DMS153 treated with DMSO at 0.1 percent for 48 hours (cell line): ENCODE measurements around the gene FYN.

Experiments
- DNase-seq: peaks from one replicate; lab custom pipeline; 2025; ENCODE audit not compliant: unreplicated experiment; lab: John Stamatoyannopoulos, UW

Gene FYN

DNA sequence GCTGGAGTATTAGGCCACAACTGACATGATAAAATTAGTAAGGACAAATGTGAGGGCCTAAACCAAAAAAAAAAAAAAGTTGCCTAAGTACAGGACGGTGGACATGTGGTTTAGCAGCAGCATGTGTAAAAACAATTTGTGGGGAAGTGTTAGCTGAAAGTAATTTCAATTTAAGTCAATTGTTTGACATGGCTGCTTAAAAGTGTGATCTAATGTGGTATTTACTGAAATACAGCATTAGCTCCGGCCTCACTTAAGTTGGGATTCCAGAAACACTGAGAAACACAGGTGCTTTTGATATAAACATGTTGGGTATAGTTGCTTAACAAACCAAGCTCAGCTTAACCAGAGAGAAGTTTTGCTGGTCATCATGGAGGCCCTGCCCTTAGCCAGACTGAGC lies 119.7 kb downstream of the FYN start:
- no peak for DNase-seq

- no peak for DNase-seq
Observed at GRCh38 chr6:111752476-111752875, 120.8 kb downstream of the FYN start.

DNA sequence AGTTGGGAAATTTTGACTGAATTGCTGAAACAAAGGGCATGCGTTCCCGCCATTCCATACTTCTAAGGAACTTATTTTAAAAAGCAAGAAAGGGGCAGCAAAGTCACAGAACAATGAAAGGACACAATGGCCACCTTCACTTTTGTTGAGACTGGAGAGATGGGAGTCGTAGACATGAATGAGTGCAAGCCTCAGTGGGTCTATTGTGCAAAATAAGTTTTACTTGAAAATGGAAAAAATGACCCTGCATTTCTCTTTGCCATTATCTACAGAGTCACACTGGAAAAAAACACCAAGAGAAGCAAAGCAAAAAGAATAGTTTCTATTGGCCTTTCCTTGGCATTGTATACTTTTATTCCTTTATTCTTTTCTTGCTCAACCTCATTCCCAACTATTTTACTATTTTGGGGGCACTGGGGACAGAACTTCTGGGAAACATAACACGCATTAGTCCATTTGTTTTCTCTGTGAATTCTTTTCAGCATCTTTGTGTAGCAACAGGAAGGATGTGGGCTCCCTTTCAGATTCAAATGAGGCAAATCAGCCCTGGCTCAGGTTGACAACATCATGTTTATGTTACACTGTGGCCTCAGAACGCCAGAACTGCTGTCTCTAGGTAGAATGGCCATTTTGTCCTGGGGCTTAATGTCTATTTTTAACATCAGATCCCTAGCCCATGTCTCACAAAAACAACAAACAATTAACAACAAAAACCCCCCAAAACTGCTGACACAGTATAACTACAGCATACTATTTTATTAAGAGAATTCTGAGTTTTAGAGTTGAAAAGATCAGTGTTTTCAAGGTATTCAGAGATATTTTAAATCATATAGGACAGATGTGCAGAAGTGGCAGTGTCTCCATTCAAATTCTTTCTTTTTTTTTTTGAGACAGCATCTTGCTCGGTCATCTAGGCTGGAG lies 122.2 kb downstream of the FYN start:
- no peak for DNase-seq

DNA sequence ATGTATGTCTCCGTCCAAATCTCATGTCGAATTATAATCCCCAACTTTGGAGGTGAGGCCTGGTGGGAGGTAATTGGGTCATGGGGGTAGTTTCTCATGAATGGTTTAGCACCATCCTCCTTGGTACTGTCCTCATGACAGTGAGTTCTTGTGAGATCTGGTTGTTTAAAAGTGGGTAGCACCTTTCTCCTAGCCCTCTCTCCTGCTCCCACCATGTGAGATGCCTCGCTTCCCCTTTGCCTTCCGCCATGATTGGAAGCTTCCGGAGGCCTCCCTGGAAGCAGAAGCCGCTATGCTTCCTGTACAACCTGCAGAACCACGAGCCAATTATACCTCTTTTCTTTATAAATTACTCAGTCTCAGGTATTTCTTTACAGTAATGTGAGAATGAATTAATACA lies 123.1 kb downstream of the FYN start:
- no peak for DNase-seq

DNA sequence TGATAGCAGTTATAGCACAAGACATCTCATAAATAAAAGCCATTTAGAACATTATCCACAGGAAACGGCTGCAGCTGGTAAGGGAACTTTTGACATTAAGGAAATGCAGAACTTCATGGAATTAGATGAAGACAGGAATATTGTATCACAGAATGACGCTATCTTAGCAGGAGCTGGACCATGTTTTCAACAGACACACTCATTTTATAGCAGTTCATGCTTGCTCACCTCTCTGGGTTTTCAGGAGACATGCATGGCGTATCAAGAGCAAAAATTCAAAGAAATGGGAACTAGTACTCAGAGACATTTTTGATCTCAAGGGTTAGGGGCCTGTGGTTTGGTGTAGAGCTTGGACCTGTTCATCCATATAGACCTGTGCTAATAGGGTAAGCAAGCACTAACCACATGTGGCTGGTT lies 125.0 kb downstream of the FYN start:
- no peak for DNase-seq

DNA sequence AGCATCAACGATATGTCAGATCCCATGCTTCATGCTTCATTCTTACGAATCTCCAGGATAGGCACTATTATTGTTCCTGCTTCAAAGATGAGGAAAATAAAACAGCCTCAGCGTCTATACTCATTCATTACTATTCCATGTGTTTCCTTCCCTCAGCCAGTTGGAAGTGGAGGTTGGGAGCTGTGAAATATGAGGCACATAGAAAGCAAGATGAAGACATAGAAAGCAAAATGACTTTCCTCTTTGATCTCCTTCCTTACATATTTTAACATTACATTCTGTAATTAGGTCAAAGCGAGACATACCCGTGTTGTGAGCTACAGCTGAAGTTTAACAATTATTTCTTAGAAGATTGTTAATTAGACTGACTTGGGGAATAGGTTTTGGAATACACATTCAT lies 125.4 kb downstream of the FYN start:
- no peak for DNase-seq

- DNase-seq: no peak
Observed at GRCh38 chr6:111747396-111747795, 125.9 kb downstream of the FYN start.

GRCh38 chr6:111746983-111747382 lies 126.3 kb downstream of the FYN start:
- DNase-seq: no peak

DNA sequence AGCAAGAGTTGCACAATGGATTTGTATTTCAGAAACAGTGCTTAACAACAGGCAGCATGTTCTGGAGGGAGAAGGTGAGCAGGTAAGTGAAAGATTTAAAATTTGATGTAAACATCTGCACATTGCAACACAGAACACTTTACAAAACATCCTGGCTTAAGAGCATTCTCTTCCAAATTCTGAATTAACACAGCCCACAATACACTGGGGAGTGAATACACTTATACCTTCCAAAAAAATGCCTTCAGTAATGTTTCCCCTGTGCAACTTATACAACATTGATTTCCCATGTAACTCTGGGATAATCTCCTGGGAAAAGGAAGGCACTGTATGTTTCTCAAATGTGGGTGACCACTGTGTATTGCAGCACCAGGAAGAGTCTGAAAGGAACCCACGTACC lies 127.6 kb downstream of the FYN start:
- no peak for DNase-seq

- no peak for DNase-seq
Observed at GRCh38 chr6:111745186-111745585, 128.1 kb downstream of the FYN start.

DNA sequence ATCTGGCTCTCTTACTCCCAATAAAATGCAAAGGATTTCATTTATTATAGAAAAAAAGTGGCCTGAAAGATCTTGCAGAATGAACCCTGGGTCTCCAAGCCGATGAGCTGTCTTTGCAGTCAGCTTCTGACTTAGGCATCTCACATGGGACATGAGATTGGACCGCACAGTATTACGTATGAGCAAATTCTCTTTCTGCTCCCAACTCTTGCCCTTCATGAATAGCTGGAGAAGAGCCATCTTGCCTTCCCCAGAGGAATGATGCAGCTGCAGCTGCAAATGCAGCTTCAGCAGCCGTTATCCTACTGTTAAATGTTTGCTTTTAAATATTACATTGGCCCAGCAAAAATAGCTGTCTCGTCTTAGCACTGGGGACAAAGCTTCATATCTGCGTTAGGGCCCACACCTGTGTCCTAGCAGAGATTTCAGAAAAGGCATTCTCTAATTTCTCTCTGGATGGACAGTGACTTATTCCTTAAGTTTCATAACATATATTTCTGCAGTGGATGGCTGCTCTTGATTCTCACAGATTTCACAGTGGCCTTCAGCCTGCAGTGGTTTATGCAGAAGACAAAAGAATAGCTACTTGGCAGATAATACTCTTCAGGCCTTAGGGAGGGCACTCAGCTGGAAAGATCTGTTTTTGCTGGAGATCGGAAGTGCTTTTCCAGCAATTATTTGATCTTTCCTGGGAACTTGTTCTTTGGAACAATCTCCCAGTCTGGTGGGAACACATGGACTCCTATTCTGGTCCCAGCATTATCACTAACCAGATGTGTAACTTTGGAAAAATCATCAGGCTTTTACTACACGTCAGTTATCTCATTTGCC lies 129.2 kb downstream of the FYN start:
- no peak for DNase-seq

DNA sequence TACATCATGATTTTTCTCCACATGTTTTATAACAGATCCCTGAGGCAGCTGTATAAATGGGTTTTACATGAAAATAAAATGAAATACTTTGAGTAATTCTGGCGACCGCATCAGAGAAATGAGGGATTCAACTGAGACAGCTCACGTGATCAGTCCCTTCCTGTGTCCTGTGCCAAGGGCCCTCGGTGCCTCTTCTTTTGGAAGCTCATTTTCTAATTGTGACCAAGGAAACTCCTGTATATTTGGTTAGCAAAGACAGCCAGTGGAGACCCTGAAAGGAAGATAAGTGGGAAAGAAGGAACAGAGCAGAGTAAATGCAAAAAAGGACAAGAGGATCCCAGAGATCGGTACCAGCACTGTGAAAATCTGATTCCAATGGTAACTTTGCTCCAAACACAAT lies 129.9 kb downstream of the FYN start:
- DNase-seq: no peak

GRCh38 chr6:111741177-111741952 lies 131.9 kb downstream of the FYN start:
- no peak for DNase-seq

DNA sequence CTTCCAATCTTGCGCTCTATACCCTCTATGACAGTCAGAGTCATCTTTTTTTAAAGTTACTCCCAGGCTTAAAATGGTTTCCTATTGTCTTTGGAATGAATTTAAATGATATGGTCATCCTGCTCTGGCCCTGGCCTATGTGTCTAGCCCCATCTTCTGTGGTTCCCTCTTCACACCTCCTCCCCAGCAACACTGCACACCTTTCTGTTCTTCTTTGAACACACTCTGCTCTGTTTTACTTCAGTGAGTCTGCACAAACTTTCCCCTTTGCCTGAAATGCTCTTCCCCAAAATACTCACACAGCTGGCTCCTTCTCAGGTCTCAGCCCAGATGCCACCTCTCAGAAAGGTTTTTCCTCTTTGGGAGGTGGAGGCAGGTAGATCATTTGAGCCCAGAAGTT lies 132.7 kb downstream of the FYN start:
- DNase-seq: no peak

DNA sequence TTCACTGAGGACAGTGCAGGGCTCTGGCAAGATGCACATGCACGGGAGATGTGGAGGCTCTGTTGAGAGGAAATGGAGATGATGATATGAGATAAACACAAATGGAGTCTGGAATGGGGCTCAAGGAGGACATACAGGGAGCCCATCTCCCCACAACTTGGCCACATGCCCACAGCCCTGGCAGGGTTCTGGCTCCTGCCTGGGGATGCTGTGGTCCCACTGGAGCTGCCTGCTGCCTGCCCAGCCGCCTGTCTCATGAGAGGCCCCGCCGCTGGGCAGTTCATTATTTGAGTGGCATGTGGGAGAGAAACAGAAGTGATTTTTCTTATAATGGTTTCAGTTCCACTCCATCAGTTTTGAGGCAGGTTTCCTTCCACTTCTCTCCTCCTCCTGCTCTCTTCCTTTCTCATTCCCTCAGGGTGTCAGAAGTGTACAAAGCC lies 134.0 kb downstream of the FYN start:
- DNase-seq: no peak

DNA sequence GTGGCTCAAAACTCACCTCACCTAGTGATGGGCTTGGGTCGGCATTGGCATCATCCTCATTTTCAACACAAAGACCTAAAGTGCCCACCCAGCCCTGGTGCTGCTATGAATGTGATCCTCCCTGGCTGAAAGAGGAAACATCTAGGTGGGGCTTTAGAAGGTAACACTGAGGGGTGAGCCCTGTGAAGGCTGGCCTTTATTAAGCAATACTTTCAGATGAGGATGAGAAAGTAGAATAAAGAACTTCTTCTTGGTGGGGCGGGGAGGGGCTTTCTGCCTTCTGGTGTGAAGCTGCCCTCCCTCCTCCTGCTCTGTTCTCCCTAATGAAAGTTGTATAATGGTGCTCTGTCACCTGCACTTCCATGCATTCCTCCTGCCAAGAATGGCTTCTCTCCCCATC lies 134.6 kb downstream of the FYN start:
- no peak for DNase-seq

DNA sequence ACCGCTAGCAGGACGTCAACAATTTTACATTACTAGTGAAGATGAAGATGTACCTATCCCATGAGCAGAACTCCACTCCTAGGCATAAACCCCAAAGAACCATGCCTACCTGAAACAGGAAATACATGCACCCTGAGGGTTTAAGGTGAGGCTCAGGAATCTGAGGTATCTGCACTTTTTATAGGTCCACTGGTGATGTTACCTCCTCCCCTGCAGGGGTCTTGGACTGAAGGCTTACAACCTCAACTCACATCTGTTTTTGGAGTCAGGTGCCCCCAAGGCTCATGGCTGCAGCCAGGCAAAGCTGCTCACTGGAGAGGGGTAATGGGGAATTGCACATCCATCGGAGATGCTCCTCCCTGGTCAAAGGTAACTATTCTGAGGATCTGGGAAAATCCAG lies 135.1 kb downstream of the FYN start:
- DNase-seq: no peak

DNA sequence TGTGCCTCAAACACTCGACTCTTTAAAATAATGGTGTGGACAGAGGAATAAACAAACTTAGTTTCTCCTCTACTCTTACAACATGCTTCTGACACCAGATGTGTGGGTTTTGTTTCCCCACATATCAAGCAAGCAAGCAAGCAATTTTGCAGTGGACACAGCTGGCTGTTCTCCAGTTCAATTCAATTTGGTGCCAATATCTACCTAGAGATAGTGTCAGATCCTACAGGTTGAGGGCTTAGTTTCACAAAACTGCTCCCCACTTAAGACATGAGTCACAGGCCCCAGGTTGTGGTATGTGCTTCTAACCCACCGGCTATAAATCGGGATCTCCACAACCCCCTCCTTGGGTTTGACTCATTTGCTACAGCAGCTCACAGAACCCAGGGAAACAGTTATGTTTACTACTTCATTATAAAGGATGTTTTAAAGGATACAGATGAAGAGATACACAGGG lies 136.2 kb downstream of the FYN start:
- no peak for DNase-seq

GRCh38 chr6:111736005-111736608 lies 137.1 kb downstream of the FYN start:
- DNase-seq: no peak

DNA sequence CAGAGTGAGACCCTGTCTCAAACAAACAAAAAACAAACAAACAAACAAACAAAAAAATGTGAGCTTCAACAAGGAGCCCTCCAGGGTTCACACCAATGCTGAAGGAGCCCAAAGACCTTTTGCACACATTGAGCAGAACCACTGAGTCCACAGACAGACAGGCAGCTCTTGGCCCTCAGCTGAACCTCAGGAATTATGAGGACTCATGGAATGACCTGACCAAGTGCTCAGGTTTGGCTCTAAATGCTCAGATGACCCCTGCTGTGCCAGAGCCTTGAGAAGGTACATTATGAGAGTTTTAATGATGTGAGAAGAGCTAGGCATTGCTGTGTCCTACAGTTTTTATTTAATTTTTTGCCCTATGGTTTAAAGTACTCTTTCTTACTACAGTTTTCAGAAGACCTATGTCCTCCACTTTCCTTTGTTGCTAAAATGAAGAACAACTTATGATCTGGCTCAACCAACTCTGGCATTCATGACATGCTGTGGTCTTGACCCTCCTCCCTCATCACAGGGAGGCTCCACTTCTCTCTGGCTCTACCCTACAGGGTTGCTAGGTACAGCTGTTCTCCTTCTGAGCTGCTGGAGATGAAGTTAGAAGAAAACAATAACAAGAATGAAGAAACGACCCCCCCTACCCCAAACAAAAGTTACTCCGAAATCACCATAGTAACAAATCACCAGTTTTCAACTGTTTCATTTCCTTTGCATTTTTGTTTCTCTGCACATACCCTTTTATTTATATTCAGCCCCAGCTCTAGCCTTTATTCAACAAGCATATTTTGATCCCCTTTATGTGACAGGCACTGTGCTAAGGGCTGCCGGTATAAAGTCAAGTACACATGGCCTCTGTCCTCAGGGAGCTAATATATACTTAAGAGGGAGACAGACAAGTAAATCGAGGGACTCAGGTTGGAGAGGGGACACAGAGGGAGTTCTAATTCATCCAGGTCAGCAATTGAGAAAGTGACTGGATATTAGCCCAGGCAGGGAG lies 138.9 kb downstream of the FYN start:
- no peak for DNase-seq
